IMR-90 (cell line): ENCODE measurements around the gene PLBD2. TPM values are rescaled to one million over a fixed set of nuclear protein-coding genes. Genes with fewer than 3 reads are reported as not detected.

Experiments
- ATAC-seq: fragments of 200-7000 bp; cut with Tn5 transposase; 2 replicates; pipeline ENCODE4 v1.9.1; 2020; ENCODE audit warnings: low read depth, mild to moderate bottlenecking, moderate library complexity
- BruUV-seq: library from RNA; stranded (reverse); fragments of 400-500 nt; replicated peaks from 2 replicates; lab custom pipeline; 2021; lab: Mats Ljungman, UMichigan
- CTCF ChIA-PET: fragments of 300-600 bp; formaldehyde crosslinking; extraction: SDS; loops from one replicate; lab custom pipeline; 2021; ENCODE audit warnings: antibody characterized with exemption; lab: Yijun Ruan, JAX
- POLR2A ChIA-PET: fragments of 300-600 bp; sonication (Branson Sonifier 250); formaldehyde crosslinking; loops from one replicate; lab custom pipeline; 2022; ENCODE audit warnings: antibody characterized with exemption; ENCODE audit not compliant: unreplicated experiment; lab: Charles Lee
- DNase-seq: peaks from one replicate; pipeline ENCODE4 v3.0.0; 2013
- H2AFZ ChIP-seq: replicated peaks from 2 replicates; pipeline ENCODE3; 2013; ENCODE audit warnings: low read length, mild to moderate bottlenecking; ENCODE audit not compliant: poor library complexity
- H2AK5ac ChIP-seq: 2 replicates; pipeline ENCODE4 v1.6.1; 2013; ENCODE audit warnings: low read depth, low read length, inconsistent platforms
- H2AK9ac ChIP-seq: replicated peaks from 2 replicates; pipeline ENCODE3; 2013; ENCODE audit warnings: mild to moderate bottlenecking, low read depth, low read length, moderate library complexity; ENCODE audit not compliant: poor library complexity
- H2BK120ac ChIP-seq: 2 replicates; pipeline ENCODE4 v1.6.1; 2013; ENCODE audit warnings: low read depth, low read length, inconsistent platforms
- H2BK15ac ChIP-seq: 3 replicates; pipeline ENCODE4 v1.6.1; 2013; ENCODE audit warnings: low read depth, low read length, inconsistent platforms
- H2BK20ac ChIP-seq: 2 replicates; pipeline ENCODE4 v1.6.1; 2013; ENCODE audit warnings: low read depth, mild to moderate bottlenecking, inconsistent platforms, low read length, moderate library complexity
- H2BK5ac ChIP-seq: 2 replicates; pipeline ENCODE4 v1.6.1; 2013; ENCODE audit warnings: mild to moderate bottlenecking, low read depth, low read length, inconsistent platforms; ENCODE audit not compliant: poor library complexity, severe bottlenecking
- H3K14ac ChIP-seq: replicated peaks from 2 replicates; pipeline ENCODE4 v1.6.1; 2013; ENCODE audit warnings: low read depth, low read length, inconsistent platforms
- H3K18ac ChIP-seq: 2 replicates; pipeline ENCODE4 v1.6.1; 2013; ENCODE audit warnings: low read depth, low read length, control low read depth
- H3K23ac ChIP-seq: 2 replicates; pipeline ENCODE4 v1.6.1; 2013; ENCODE audit warnings: low read depth, low read length, inconsistent platforms
- H3K27ac ChIP-seq: 2 replicates; pipeline ENCODE4 v1.5.1; 2013; ENCODE audit warnings: mild to moderate bottlenecking, control low read depth, low read length; ENCODE audit not compliant: insufficient read depth
- H3K27me3 ChIP-seq: 2 replicates; pipeline ENCODE4 v1.6.1; 2013; ENCODE audit warnings: low read length; ENCODE audit not compliant: control insufficient read depth, insufficient read depth
- H3K36me3 ChIP-seq: 2 replicates; pipeline ENCODE4 v1.6.1; 2013; ENCODE audit warnings: low read length, mixed read lengths; ENCODE audit not compliant: control insufficient read depth, insufficient read depth
- H3K4ac ChIP-seq: 2 replicates; pipeline ENCODE4 v1.6.1; 2013; ENCODE audit warnings: low read depth, low read length, inconsistent platforms
- H3K4me1 ChIP-seq: 2 replicates; pipeline ENCODE4 v1.6.1; 2013; ENCODE audit warnings: low read length, mixed read lengths; ENCODE audit not compliant: control insufficient read depth, insufficient read depth
- H3K4me2 ChIP-seq: 2 replicates; pipeline ENCODE4 v1.6.1; 2013; ENCODE audit warnings: low read depth, mild to moderate bottlenecking, control low read depth, low read length, moderate library complexity
- H3K4me3 ChIP-seq: 2 replicates; pipeline ENCODE4 v1.5.1; 2013; ENCODE audit warnings: low read depth, mild to moderate bottlenecking, control low read depth, low read length, moderate library complexity; ENCODE audit not compliant: insufficient read depth
- H3K56ac ChIP-seq: 2 replicates; pipeline ENCODE4 v1.6.1; 2013; ENCODE audit warnings: low read length, inconsistent platforms; ENCODE audit not compliant: insufficient read depth; ENCODE audit errors: extremely low read depth
- H3K79me1 ChIP-seq, 2 experiments: 2 replicates each; pipeline ENCODE4 v1.6.1; 2013; ENCODE audit warnings: low read length in 2 of 2, inconsistent platforms in 1 of 2, low read depth in 1 of 2
- H3K9ac ChIP-seq: 2 replicates; pipeline ENCODE4 v1.6.1; 2013; ENCODE audit warnings: low read depth, low read length, control low read depth
- H3K9me1 ChIP-seq: 2 replicates; pipeline ENCODE4 v1.6.1; 2013; ENCODE audit warnings: low read length, inconsistent platforms; ENCODE audit not compliant: insufficient read depth
- H3K9me3 ChIP-seq: 2 replicates; pipeline ENCODE4 v1.6.1; 2013; ENCODE audit warnings: low read length; ENCODE audit not compliant: control insufficient read depth, insufficient read depth
- H4K20me1 ChIP-seq: 2 replicates; pipeline ENCODE4 v1.6.1; 2013; ENCODE audit warnings: low read length, inconsistent platforms; ENCODE audit not compliant: insufficient read depth
- H4K5ac ChIP-seq: 2 replicates; pipeline ENCODE4 v1.6.1; 2013; ENCODE audit warnings: mild to moderate bottlenecking, low read depth, low read length, control low read depth
- H4K8ac ChIP-seq, 2 experiments: 2 replicates each; pipeline ENCODE4 v1.6.1; 2013; ENCODE audit warnings: low read depth in 2 of 2, low read length in 2 of 2, control low read depth in 1 of 2, inconsistent platforms in 1 of 2
- H4K91ac ChIP-seq: 2 replicates; pipeline ENCODE4 v1.6.1; 2013; ENCODE audit warnings: low read depth, low read length, inconsistent platforms; ENCODE audit not compliant: insufficient read depth
- BHLHE40 ChIP-seq: fragments of 150-350 bp; IDR thresholded peaks from 2 replicates; pipeline ENCODE4 v1.6.1; 2016; ENCODE audit warnings: mild to moderate bottlenecking, low read depth, low read length
- CEBPB ChIP-seq: IDR thresholded peaks from 2 replicates; pipeline ENCODE4 v1.6.1; 2012; ENCODE audit warnings: low read depth, low read length, improper control_type of control experiment
- CHD1 ChIP-seq: IDR thresholded peaks from 2 replicates; pipeline ENCODE4 v1.6.1; 2012; ENCODE audit warnings: low read depth, low read length, improper control_type of control experiment
- FOS ChIP-seq: fragments of 150-350 bp; IDR thresholded peaks from 2 replicates; pipeline ENCODE4 v1.6.1; 2016; ENCODE audit warnings: low read depth, low read length
- MAFK ChIP-seq: IDR thresholded peaks from 2 replicates; pipeline ENCODE4 v1.6.1; 2012; ENCODE audit warnings: low read depth, low read length, improper control_type of control experiment
- MAZ ChIP-seq: IDR thresholded peaks from 2 replicates; pipeline ENCODE4 v1.6.1; 2012; ENCODE audit warnings: low read depth, mild to moderate bottlenecking, low read length, improper control_type of control experiment, moderate library complexity, borderline replicate concordance
- MXI1 ChIP-seq: IDR thresholded peaks from 2 replicates; pipeline ENCODE4 v1.6.1; 2012; ENCODE audit warnings: low read depth, mild to moderate bottlenecking, low read length, moderate library complexity, borderline replicate concordance
- NFE2L2 ChIP-seq: fragments of 150-350 bp; IDR thresholded peaks from 2 replicates; pipeline ENCODE4 v1.6.1; 2016; ENCODE audit warnings: low read depth, mild to moderate bottlenecking, low read length
- POLR2A ChIP-seq: IDR thresholded peaks from 2 replicates; pipeline ENCODE4 v1.6.1; 2012; ENCODE audit warnings: mild to moderate bottlenecking, low read depth, low read length
- RAD21 ChIP-seq: IDR thresholded peaks from 2 replicates; pipeline ENCODE4 v1.6.1; 2012; ENCODE audit warnings: low read length, improper control_type of control experiment
- RCOR1 ChIP-seq: IDR thresholded peaks from 2 replicates; pipeline ENCODE4 v1.6.1; 2012; ENCODE audit warnings: mild to moderate bottlenecking, low read length, improper control_type of control experiment; ENCODE audit not compliant: insufficient replicate concordance
- RFX5 ChIP-seq: IDR thresholded peaks from 2 replicates; pipeline ENCODE4 v1.8.0; 2012; ENCODE audit warnings: low read depth, mild to moderate bottlenecking, low read length, moderate library complexity
- SMC3 ChIP-seq: fragments of 150-350 bp; IDR thresholded peaks from 2 replicates; pipeline ENCODE4 v1.6.1; 2016; ENCODE audit warnings: low read depth, mild to moderate bottlenecking, antibody characterized with exemption, low read length, moderate library complexity
- WGBS, 2 experiments: methylation state at CpG; one replicate each; pipeline versions ENCODE4 v1.1.5 to v1.1.7; 2013; ENCODE audit warnings: missing lambda C conversion rate in 2 of 2; ENCODE audit not compliant: insufficient read length in 1 of 2; ENCODE audit errors: extremely low coverage in 2 of 2; 5-methylcytosine and 5-hydroxymethylcytosine counted together
- dilution Hi-C: fragments of 300-500 bp; cut with HindIII; formaldehyde crosslinking; loops from one replicate; pipeline ENCODE4 v1.14.3; 2018; ENCODE audit warnings: low sequenced_read_pairs; ENCODE audit not compliant: unreplicated experiment
- in situ Hi-C: fragments of 300-500 bp; cut with MboI; formaldehyde crosslinking; loops from 3 replicates; pipeline ENCODE4 v1.14.3; 2019; ENCODE audit warnings: low sequenced_read_pairs, inconsistent platforms, mixed read lengths
- intact Hi-C: fragments of 100-400 bp; cut with micrococcal nuclease; formaldehyde crosslinking; loops from 2 replicates; pipeline ENCODE4 v1.10.0; 2022
- polyA plus RNA-seq, 3 experiments: library from polyadenylated mRNA; depleted of rRNA; stranded (reverse); fragments of >200 nt; gene quantifications; 2 replicates each; pipeline ENCODE4 v1.2.3, GENCODE V29; 2012; ENCODE audit warnings: low replicate concordance in 1 of 3
- total RNA-seq: library from RNA; depleted of rRNA; stranded (reverse); fragments of >200 nt; gene quantifications from 2 replicates; pipeline ENCODE4 v1.2.3, GENCODE V29; 2012
- TF ChIP-seq, protein P1 (sequence below): fragments of 150-350 bp; IDR thresholded peaks from 2 replicates; pipeline ENCODE4 v1.6.1; 2016; ENCODE audit warnings: low read depth, mild to moderate bottlenecking, low read length, moderate library complexity, borderline replicate concordance
- TF ChIP-seq, protein P2 (sequence below): conservative IDR thresholded peaks from 2 replicates; pipeline ENCODE4 v1.5.1; 2012; ENCODE audit warnings: mild to moderate bottlenecking, low read depth, low read length, improper control_type of control experiment
- TF ChIP-seq, protein P3 (sequence below): fragments of 150-350 bp; IDR thresholded peaks from 2 replicates; pipeline ENCODE4 v1.6.1; 2017; ENCODE audit warnings: mild to moderate bottlenecking, antibody characterized with exemption, low read length, low read depth

Gene PLBD2
- total and polyA plus RNA-seq, 2 of the 4 experiments (the other 2 are of a cell fraction): 7.3 to 44.5 TPM

DNA sequence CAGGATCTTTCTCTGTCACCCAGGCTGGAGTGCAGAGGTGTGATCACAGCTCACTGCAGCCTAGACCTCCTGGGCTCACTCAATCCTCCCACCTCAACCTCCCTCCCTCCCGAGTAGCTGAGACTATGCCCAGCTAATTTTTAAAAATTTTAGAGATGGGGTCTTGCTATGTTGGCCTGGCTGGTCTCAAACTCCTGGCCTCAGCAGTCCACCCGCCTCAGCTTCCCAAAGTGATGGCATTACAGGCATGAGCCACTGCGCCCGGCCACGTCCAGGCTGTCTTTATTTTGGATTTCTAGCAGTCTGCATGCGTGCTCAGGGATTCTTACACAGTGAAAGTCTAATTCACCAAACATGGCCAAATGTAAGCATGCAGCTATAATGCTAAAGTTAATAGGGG lies 41.3 kb upstream of the PLBD2 start:
- H3K4me3 ChIP-seq: no peak overlapping the region
- no peak overlapping the region for H3K56ac ChIP-seq
- no peak overlapping the region for H4K91ac ChIP-seq
- no peak overlapping the region for H2BK20ac ChIP-seq
- ChIA-PET POLR2A (no interaction called here), CTCF (no interaction called here)
- peaks cover 10% of the 10 kb centered on the region for H3K36me3 ChIP-seq
- H2AK9ac ChIP-seq: no peak overlapping the region
- H3K4me1 ChIP-seq: peaks cover 4% of the 10 kb centered on the region
- H3K9me1 ChIP-seq: peaks cover 7% of the 10 kb centered on the region; the same call in 1 of the 2 replicates
- no peak overlapping the region for H3K4ac ChIP-seq
- no peaks in the 10 kb centered on the region for H3K27me3 ChIP-seq
- peaks cover 2% of the 10 kb centered on the region; the same call in 1 of the 2 replicates for H3K9me3 ChIP-seq
- no peak overlapping the region for H3K27ac ChIP-seq
- no peak overlapping the region for H2BK5ac ChIP-seq
- no peak overlapping the region for H4K5ac ChIP-seq
- no peak overlapping the region for H2BK15ac ChIP-seq
- no peak overlapping the region for H4K8ac ChIP-seq
- TF ChIP-seq CEBPB: no peak
- no peak for TF ChIP-seq RCOR1
- no peak for TF ChIP-seq RAD21
- TF ChIP-seq RFX5: no peak
- TF ChIP-seq, protein P1, sequence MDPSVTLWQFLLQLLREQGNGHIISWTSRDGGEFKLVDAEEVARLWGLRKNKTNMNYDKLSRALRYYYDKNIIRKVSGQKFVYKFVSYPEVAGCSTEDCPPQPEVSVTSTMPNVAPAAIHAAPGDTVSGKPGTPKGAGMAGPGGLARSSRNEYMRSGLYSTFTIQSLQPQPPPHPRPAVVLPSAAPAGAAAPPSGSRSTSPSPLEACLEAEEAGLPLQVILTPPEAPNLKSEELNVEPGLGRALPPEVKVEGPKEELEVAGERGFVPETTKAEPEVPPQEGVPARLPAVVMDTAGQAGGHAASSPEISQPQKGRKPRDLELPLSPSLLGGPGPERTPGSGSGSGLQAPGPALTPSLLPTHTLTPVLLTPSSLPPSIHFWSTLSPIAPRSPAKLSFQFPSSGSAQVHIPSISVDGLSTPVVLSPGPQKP: no peak
- TF ChIP-seq MAZ: no peak
- no peak for TF ChIP-seq SMC3
- TF ChIP-seq CHD1: no peak
- no peak for TF ChIP-seq MXI1
- TF ChIP-seq, protein P2, sequence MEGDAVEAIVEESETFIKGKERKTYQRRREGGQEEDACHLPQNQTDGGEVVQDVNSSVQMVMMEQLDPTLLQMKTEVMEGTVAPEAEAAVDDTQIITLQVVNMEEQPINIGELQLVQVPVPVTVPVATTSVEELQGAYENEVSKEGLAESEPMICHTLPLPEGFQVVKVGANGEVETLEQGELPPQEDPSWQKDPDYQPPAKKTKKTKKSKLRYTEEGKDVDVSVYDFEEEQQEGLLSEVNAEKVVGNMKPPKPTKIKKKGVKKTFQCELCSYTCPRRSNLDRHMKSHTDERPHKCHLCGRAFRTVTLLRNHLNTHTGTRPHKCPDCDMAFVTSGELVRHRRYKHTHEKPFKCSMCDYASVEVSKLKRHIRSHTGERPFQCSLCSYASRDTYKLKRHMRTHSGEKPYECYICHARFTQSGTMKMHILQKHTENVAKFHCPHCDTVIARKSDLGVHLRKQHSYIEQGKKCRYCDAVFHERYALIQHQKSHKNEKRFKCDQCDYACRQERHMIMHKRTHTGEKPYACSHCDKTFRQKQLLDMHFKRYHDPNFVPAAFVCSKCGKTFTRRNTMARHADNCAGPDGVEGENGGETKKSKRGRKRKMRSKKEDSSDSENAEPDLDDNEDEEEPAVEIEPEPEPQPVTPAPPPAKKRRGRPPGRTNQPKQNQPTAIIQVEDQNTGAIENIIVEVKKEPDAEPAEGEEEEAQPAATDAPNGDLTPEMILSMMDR: no peak
- no peak for TF ChIP-seq MAFK
- TF ChIP-seq NFE2L2: no peak
- TF ChIP-seq POLR2A: no peak
- TF ChIP-seq BHLHE40: no peak
- no peak for TF ChIP-seq FOS
- TF ChIP-seq, protein P3, sequence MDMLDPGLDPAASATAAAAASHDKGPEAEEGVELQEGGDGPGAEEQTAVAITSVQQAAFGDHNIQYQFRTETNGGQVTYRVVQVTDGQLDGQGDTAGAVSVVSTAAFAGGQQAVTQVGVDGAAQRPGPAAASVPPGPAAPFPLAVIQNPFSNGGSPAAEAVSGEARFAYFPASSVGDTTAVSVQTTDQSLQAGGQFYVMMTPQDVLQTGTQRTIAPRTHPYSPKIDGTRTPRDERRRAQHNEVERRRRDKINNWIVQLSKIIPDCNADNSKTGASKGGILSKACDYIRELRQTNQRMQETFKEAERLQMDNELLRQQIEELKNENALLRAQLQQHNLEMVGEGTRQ: no peak
- intact Hi-C loops (no loop called here), dilution Hi-C loops (no loop called here), in situ Hi-C loops (loop anchor here (10.0 kb wide), 1 partner anchor 598 kb away; no protein-coding TSS in a partner anchor)
- peaks cover 0 to 4% of the 10 kb centered on the region in 2 experiments; a peak in 1 of 4 replicates for H3K79me1 ChIP-seq
- H2BK120ac ChIP-seq: no peak overlapping the region
- no peak overlapping the region for H2AK5ac ChIP-seq
- H2AFZ ChIP-seq: no peak overlapping the region
- no peaks in the 10 kb centered on the region for H4K20me1 ChIP-seq
- H3K18ac ChIP-seq: no peak overlapping the region
- WGBS, 2 experiments: 97% methylated on average over 3 of the region's 6 CpGs; no CpG with 5 or more reads in 1 of the 2 experiments
- DNase-seq: no peak
- no peak overlapping the region for H3K4me2 ChIP-seq
- no peak overlapping the region for H3K23ac ChIP-seq
- ATAC-seq: no peak
- no TSS peak for BruUV-seq
- no peak overlapping the region for H3K14ac ChIP-seq
- H3K9ac ChIP-seq: no peak overlapping the region
